HUES48 (cell line): ENCODE results near the gene PCNX1.

Experiments used
- H3K27ac ChIP-seq: one replicate; pipeline ENCODE4 v1.7.0; 2013; ENCODE audit warnings: low read depth, low read length, inconsistent platforms
- H3K27me3 ChIP-seq: 2 replicates; pipeline ENCODE4 v1.6.1; 2013; ENCODE audit warnings: mild to moderate bottlenecking, low read length; ENCODE audit not compliant: control insufficient read depth, insufficient read depth
- H3K36me3 ChIP-seq: 2 replicates; pipeline ENCODE4 v1.6.1; 2013; ENCODE audit warnings: low read length; ENCODE audit not compliant: control insufficient read depth, insufficient read depth
- H3K4me1 ChIP-seq: 2 replicates; pipeline ENCODE4 v1.6.1; 2013; ENCODE audit warnings: mild to moderate bottlenecking, low read length; ENCODE audit not compliant: control insufficient read depth, insufficient read depth
- H3K4me3 ChIP-seq: 2 replicates; pipeline ENCODE4 v1.5.1; 2013; ENCODE audit warnings: mild to moderate bottlenecking, low read depth, low read length
- H3K9ac ChIP-seq: 2 replicates; pipeline ENCODE4 v1.6.1; 2013; ENCODE audit warnings: mild to moderate bottlenecking, low read depth, low read length, moderate library complexity
- H3K9me3 ChIP-seq: 2 replicates; pipeline ENCODE4 v1.6.1; 2013; ENCODE audit warnings: low read length; ENCODE audit not compliant: control insufficient read depth, insufficient read depth

Gene PCNX1

GRCh38 chr14:70971560-70971959, 64.3 kb downstream of the PCNX1 start:
- H3K27ac ChIP-seq, result no peak overlapping the region
- no peak overlapping the region for H3K9ac ChIP-seq
- H3K36me3 ChIP-seq, result peaks cover 32% of the 10 kb centered on the region

GRCh38 chr14:70972107-70972976, 65.1 kb downstream of the PCNX1 start:
- no peaks in the 10 kb centered on the region for H3K27me3 ChIP-seq
- H3K4me3 ChIP-seq, result no peak overlapping the region
- H3K36me3 ChIP-seq, result peaks cover 40% of the 10 kb centered on the region
- no peaks in the 10 kb centered on the region for H3K9me3 ChIP-seq
- no peak overlapping the region for H3K9ac ChIP-seq
- peaks cover 2% of the 10 kb centered on the region; the same call in 1 of the 2 replicates for H3K4me1 ChIP-seq
- no peak overlapping the region for H3K27ac ChIP-seq

More at GRCh38 chr14:70971560-70971959, 64.3 kb downstream of the PCNX1 start:
- no peaks in the 10 kb centered on the region for H3K4me1 ChIP-seq
- no peaks in the 10 kb centered on the region for H3K9me3 ChIP-seq
- H3K4me3 ChIP-seq, result no peak overlapping the region
- no peaks in the 10 kb centered on the region for H3K27me3 ChIP-seq

DNA sequence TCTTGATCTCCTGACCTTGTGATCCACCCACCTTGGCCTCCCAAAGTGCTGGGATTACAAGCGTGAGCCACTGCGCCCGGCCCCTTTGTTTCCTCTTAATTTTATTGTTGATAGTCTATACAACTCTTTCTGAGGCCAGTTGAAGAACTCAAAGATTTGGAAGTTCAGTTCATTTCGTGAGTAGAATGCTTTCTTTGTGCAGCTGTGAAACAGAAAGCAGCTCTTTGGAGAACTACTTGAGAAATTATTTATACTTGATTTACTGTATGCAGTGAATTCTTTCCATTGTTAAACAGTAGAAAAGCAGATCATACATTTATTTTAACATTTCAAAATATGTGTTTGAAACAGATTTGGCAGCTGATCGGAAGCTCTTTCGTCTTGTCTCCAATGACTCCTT, 69.3 kb downstream of the PCNX1 start:
- H3K36me3 ChIP-seq, result peaks cover 28% of the 10 kb centered on the region
- no peaks in the 10 kb centered on the region for H3K9me3 ChIP-seq
- no peak overlapping the region for H3K4me3 ChIP-seq
- H3K9ac ChIP-seq, result no peak overlapping the region
- no peaks in the 10 kb centered on the region for H3K27me3 ChIP-seq
- peaks cover 4% of the 10 kb centered on the region; the same call in 1 of the 2 replicates for H3K4me1 ChIP-seq
- H3K27ac ChIP-seq, result no peak overlapping the region

- peaks cover 28% of the 10 kb centered on the region for H3K36me3 ChIP-seq
- no peak overlapping the region for H3K4me3 ChIP-seq
- H3K27ac ChIP-seq, result no peak overlapping the region
- no peaks in the 10 kb centered on the region for H3K27me3 ChIP-seq
- no peak overlapping the region for H3K9ac ChIP-seq
- H3K4me1 ChIP-seq, result peaks cover 4% of the 10 kb centered on the region; the same call in 1 of the 2 replicates
- no peaks in the 10 kb centered on the region for H3K9me3 ChIP-seq
Measured at GRCh38 chr14:70981000-70981952, 74.0 kb downstream of the PCNX1 start.

DNA sequence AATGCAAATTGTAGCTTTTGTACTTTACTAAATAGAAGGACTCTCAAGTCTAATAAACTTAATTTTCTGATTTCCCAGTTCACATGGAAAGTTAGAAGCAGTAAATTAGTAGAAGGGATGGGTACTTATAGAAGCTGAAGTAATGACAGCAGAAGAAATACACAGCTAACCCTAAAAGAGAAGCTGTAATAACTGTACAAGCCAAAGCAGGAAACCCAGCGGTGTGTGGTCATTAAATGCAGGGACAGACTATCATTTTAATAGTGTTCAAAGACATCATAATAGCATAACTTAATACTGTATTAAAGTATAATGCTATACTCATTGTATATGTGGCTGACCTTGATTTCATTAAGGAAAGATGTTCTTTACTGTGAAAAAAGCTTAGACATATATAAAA, 74.9 kb downstream of the PCNX1 start:
- H3K36me3 ChIP-seq, result peaks cover 20% of the 10 kb centered on the region
- H3K27ac ChIP-seq, result no peak overlapping the region
- H3K4me1 ChIP-seq, result peaks cover 4% of the 10 kb centered on the region; the same call in 1 of the 2 replicates
- H3K4me3 ChIP-seq, result no peak overlapping the region
- H3K27me3 ChIP-seq, result no peaks in the 10 kb centered on the region
- no peaks in the 10 kb centered on the region for H3K9me3 ChIP-seq
- no peak overlapping the region for H3K9ac ChIP-seq

DNA sequence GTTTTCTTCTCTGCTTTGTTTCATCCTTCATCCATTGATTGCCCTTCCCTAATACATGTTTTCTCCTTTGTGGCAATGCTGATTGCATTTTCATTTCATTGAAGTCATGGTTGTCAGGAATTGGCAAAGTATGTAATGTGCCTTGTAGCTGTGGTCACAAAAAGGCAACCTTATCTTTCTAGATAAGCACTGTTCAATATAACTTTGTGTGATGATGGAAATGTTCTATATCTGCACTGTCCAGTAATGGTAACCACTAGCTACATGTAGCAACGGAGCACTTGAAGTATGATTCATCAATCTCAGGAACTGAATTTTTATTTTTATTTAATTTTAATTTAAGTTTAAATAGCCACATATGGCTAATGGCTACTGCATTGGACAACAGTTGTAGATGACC, 79.8 kb downstream of the PCNX1 start:
- H3K27me3 ChIP-seq, result no peaks in the 10 kb centered on the region
- H3K4me1 ChIP-seq, result no peaks in the 10 kb centered on the region
- H3K4me3 ChIP-seq, result no peak overlapping the region
- H3K36me3 ChIP-seq, result no peaks in the 10 kb centered on the region
- no peak overlapping the region for H3K9ac ChIP-seq
- H3K9me3 ChIP-seq, result no peaks in the 10 kb centered on the region
- no peak overlapping the region for H3K27ac ChIP-seq

DNA sequence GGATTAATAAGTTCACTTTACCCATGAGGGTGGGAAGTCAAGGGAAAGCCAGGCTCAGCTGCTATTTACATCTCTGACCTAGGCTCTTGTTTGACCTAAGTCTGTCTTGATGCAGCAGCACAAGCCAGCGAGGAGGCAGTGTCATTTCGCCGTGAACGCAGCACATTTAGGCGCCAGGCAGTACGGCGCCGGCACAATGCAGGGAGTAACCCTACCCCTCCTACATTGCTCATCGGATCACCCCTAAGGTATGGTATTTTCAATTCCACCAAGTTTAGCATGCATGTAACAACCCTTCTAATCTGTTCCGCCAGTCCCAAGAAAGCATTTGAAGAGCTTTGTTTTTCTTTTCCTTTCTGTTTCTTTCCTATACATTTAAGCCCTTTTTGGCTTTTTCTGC, 81.2 kb downstream of the PCNX1 start:
- Histone ChIP-seq H3K9ac (no peak overlapping the region), H3K9me3 (no peaks in the 10 kb centered on the region), H3K4me3 (no peak overlapping the region), H3K27me3 (no peaks in the 10 kb centered on the region), H3K36me3 (no peaks in the 10 kb centered on the region), H3K27ac (no peak overlapping the region), H3K4me1 (no peaks in the 10 kb centered on the region)

DNA sequence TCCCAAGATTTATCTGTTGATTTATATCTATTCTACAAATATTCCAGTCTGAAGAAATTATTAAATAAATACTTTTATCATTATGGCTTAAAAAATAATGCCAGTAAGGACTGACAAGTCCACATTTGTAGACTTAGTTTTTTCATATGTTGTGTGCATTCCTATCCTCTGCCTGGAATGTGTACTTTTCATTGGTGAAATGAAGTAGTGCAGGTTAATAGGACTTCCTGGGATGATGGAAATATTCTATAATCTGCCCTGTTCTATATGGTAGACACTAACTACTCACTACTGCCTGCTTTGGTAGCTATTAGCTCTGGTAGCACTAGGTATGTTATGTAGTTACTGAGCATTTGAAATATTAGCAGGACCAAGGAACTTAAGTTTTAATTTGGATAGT, 86.7 kb downstream of the PCNX1 start:
- H3K4me1 ChIP-seq, result no peaks in the 10 kb centered on the region
- no peaks in the 10 kb centered on the region for H3K27me3 ChIP-seq
- H3K9ac ChIP-seq, result no peak overlapping the region
- no peaks in the 10 kb centered on the region for H3K9me3 ChIP-seq
- no peak overlapping the region for H3K4me3 ChIP-seq
- H3K27ac ChIP-seq, result no peak overlapping the region
- H3K36me3 ChIP-seq, result peaks cover 11% of the 10 kb centered on the region

- Histone ChIP-seq H3K36me3 (peaks cover 11% of the 10 kb centered on the region), H3K9ac (no peak overlapping the region), H3K9me3 (no peaks in the 10 kb centered on the region), H3K4me1 (no peaks in the 10 kb centered on the region), H3K27me3 (no peaks in the 10 kb centered on the region), H3K4me3 (no peak overlapping the region), H3K27ac (no peak overlapping the region)
Measured at GRCh38 chr14:70995211-70995610, 88.0 kb downstream of the PCNX1 start.

- H3K4me3 ChIP-seq, result no peak overlapping the region
- no peaks in the 10 kb centered on the region for H3K9me3 ChIP-seq
- H3K4me1 ChIP-seq, result no peaks in the 10 kb centered on the region
- H3K36me3 ChIP-seq, result peaks cover 11% of the 10 kb centered on the region
- no peak overlapping the region for H3K27ac ChIP-seq
- no peak overlapping the region for H3K9ac ChIP-seq
- H3K27me3 ChIP-seq, result no peaks in the 10 kb centered on the region
Measured at GRCh38 chr14:70995671-70996070, 88.4 kb downstream of the PCNX1 start.

DNA sequence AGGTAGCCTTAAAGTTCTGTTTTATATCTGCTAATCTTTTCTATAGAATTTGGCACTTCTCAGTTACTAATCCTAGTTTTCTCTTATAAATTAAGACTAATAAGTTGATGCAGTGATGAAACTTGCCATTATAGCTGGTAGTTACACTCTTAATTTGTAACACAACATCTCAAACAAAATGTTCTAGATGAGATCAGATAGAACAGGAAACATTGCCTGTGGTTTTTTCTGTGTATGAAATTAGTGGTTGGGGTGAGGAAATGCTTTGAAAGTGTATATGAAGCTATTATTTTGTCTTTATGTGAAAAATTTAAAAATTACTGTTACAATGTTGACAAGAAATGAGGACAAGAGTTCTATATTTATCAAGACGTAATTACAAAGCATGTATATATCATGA, 91.9 kb downstream of the PCNX1 start:
- Histone ChIP-seq H3K27ac (no peak overlapping the region), H3K4me1 (0 out of 2 replicates have a peak, but pooled peaks cover 4% of the 10 kb centered on the region)

More for the DNA sequence above, 91.9 kb downstream of the PCNX1 start:
- Histone ChIP-seq H3K9me3 (no peaks in the 10 kb centered on the region), H3K36me3 (peaks cover 11% of the 10 kb centered on the region), H3K4me3 (no peak overlapping the region), H3K27me3 (no peaks in the 10 kb centered on the region), H3K9ac (no peak overlapping the region)
